ENCODE data around the gene ENTPD7.

ENTPD7 gene

DNA sequence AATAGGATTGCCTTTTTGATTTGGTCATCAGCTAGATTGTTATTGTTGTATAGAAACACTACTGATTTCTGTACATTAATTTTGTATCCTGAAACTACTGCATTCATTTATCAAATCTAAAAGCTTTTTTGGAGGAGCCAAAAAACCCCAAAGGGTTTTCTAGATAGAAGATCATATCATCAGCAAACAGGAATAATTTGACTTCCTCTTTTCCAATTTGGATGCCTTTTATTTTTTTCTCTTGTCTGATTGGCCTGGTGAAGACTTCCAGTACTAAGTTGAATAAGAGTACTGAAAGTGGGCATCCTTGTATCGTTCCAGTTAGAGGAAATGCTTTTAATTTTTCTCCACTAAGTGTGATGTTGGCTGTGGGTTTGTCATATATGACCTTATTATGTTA, 10.6 kb upstream of the ENTPD7 start:
- DNase-seq (ENCODE audit: low spot score): no peak

DNA sequence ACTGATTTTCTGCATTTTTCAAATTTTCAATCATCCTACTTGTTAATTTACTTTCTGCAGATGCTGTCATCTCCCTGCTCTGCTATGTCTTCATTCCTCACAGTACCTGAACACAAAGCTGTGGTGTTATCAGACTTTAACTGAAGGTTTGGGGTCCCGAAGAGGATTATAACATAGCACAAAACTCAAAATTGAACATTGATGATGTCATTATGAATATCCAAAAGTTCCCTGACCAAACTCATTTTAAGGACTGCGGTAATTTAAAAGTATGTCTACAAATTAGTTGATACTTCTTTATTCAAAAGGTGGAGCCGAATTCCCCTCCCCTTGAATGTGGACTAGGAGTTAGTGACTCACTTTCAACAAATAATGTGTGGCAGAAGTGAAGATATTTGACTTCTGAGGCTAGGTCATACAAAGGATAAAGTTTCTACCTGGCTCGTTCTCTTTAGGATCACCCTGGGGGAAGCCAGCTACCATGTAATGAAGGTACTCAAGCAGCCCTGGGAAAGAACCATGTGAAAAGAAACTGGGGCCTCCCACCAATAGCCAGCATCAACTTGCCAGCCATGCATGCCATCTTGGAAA, 6.4 kb upstream of the ENTPD7 start:
- no peak for DNase-seq (ENCODE audit: low spot score)

GRCh38 chr10:99654390-99655175, 4.7 kb upstream of the ENTPD7 start:
- no peak for DNase-seq (ENCODE audit: low spot score)

DNA sequence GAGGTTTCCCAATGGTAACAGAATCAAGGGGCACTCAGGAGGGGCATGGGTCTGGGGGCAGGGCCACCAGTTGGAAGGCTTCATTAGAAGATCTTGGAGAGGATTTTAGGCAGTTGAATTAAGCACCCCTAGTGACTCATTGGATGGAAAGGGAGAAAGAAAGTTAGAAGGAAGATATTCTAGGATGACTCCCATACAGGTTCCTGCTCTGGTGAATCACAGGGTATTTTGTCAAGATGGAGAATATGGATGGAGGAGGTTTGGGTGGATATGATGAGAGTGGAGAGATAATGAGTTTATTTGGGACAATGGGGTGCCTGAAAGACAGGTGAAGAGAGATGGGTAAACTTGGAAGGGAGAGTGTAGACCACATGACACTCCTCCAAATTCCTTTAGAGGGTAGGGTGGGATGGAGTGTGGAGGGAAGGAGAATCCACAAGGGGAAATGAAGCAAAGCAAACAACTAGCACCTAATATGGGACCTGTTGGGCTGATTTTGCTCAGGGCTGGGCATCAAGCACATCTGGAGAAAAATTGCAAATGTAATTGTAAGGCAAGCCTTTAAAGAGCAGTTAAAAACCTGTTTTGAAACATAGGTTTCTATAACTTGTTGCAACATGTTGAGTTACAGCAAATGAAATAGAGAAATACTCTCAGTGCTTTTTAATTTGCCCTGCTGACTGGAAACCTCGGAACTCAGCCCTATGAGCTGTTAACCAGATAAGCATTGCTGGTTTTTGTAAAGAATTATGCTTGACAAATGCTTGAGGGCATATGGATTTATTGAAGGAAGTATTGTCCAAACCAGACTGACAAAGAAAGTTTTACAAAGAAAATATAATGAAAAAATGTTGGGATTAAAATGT, 2.9 kb upstream of the ENTPD7 start:
- no peak for DNase-seq (ENCODE audit: low spot score)

- no peak for DNase-seq (ENCODE audit: low spot score)
Measured at GRCh38 chr10:99658622-99659030, 683 bp upstream of the ENTPD7 start.

DNA sequence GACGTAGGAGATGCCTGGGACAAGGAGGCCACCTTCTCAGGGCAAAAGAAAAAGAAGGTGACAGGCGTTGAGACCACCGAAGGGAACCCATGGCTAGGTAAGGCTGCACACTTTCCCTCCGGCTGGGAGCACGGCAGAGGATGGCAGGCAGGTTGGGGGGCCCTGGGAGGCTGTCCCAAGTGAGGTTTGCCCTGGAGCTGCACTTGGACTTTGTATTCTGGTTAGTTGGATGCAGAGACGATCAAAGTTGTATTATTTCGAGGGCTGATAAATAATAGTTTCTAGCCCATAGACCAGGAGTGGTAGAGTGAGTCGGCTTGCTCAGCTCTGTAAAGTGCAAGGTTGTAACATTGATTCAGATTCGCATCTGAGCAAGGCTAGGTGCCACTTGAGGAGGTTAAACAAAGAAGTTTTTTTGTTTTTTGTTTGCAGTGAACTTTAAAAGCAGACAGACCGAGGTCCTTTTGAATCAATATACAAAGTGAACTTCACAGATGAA, 608 bp downstream of the ENTPD7 start:
- DNase-seq (ENCODE audit: low spot score): no peak

GRCh38 chr10:99660662-99661376, 1.5 kb downstream of the ENTPD7 start:
- DNase-seq (ENCODE audit: low spot score): no peak

DNA sequence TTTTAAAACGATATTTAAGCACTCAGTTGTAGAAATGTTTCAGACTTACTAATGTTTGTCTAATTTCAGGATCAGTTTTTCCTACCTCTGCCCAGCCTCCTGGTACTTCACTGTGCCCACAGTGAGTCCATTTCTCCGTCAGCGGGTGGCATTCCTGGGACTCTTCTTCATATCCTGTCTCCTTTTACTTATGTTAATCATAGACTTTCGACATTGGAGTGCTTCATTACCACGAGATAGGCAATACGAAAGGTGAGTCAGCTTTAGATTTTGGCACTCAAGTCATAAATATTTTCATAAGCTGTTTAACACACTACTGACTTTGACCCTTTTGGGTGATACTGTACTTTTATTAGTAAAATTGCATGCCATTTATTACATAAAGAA, 2.1 kb downstream of the ENTPD7 start:
- no peak for DNase-seq (ENCODE audit: low spot score)

DNA sequence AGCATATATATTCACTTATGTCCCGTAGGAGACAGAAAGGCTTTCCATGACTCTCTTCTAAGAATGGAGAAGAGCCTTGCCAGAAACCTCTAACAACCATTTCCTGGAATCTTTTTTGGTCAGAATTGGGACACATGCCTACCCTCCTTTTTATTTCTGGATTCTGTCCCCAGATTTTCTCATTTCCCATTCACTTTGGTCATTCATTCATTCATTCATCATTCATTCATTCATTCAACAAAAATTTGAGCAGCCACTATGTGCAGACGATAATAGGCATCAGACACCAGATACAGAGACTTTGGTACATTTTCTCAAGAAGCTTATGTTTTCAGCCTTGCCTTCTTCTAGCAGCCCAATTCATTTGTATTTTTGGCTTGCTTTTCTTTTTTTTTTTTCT, 6.0 kb downstream of the ENTPD7 start:
- no peak for DNase-seq (ENCODE audit: low spot score)

GRCh38 chr10:99667108-99667751, 7.9 kb downstream of the ENTPD7 start:
- no peak for DNase-seq (ENCODE audit: low spot score)

- DNase-seq (ENCODE audit: low spot score): no peak
Measured at GRCh38 chr10:99671386-99671785, 12.1 kb downstream of the ENTPD7 start.

DNA sequence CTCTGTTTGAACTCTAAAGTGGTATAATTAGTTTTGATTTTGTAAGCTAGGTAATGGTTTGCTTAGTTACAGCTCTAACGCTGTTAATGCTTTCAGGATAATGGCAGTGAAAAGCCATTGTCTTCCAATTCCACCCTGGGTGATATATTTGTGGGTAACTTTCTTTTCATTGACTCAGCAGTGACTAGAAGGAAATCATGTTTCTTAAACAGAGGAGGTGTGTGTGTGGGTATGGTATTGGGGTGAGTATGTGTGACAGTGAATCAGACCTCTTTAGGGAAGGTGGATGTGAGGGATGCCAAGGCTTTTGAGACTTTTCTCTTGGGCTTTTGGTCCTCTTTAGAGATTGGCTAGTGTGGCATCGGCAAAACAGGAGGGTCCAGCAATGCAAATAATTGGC, 13.6 kb downstream of the ENTPD7 start:
- DNase-seq (ENCODE audit: low spot score): no peak

DNA sequence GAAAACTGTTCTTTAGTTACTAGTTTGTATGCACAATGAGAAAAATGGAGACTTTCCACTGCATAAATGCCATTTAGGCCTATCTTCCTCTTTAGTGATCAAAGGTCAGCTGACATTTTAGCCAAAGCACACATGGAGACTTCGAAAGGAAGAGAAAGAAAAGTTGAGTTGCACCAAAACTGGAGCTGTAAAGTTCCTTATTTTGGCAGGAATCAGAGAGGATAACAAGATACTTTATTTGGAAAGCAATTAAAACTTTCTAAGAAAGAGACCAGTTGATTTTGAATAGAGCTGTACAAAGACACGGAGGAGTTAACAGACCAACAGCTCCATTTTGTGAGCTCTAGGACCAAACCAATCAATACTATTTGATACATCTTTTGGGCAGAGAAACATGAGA, 14.2 kb downstream of the ENTPD7 start:
- no peak for DNase-seq (ENCODE audit: low spot score)

- no peak for DNase-seq (ENCODE audit: low spot score)
Measured at GRCh38 chr10:99674762-99675161, 15.5 kb downstream of the ENTPD7 start.

DNA sequence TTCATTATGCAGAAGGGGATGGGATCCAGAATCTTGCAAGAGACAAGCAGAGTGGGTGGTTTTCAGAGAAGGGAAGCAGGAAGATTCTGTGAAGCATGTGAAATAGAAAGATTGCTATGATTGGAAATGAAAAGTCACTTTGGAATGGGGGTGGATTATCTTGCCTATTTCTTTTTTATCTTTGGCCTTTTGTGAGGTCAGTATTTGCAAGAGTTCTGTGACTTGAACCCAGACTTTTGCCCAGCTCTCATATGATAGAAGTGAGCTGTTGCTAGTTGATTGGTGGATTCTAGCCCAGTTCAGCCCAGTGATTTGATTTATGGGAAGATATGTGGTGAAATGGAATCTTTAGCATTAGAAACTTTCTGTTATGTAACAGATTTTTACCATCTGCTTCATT, 17.1 kb downstream of the ENTPD7 start:
- DNase-seq (ENCODE audit: low spot score): no peak

- no peak for DNase-seq (ENCODE audit: low spot score)
Measured at GRCh38 chr10:99676895-99677294, 17.6 kb downstream of the ENTPD7 start.

- DNase-seq (ENCODE audit: low spot score): no peak
Measured at GRCh38 chr10:99678921-99679320, 19.6 kb downstream of the ENTPD7 start.

DNA sequence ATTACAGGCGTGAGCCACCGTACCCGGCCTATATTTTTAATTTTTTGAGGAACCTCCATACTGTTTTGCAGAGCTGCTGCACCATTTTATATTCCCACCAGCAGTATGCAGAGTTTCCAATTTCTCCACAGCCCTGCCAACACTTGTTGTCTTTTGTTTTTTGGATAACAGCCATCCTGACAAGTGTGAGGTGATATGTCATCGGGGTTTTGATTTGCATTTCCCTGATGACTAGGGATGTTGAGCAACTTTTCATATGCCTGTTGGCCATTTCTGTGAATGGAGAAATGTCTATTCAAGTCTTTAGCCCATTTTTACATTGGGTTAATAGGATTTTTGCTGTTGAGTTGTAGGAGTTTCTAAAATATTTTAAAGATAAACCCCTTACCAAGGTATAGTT, 22.2 kb downstream of the ENTPD7 start:
- DNase-seq (ENCODE audit: low spot score): no peak

- DNase-seq (ENCODE audit: low spot score): no peak
Measured at GRCh38 chr10:99682032-99682431, 22.7 kb downstream of the ENTPD7 start.

DNA sequence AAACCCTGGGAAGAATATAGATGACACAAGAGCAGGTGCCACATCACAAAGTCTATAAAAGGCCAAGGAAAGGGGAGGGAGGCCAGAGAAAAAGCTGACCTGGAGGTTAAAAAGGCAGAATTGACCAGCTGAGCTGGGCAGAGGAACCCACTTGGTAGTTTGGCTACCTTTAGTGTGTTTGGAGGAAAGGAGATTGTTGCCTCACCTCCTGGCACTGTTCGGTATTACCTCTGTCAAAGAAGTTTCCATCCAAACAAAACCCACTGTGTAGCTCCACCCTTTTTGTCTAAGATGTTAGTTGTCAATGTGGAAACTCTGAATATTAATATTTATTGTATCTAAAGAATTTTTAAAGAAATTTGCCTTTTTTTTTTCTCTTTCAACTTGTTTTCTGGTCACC, 23.4 kb downstream of the ENTPD7 start:
- peak; percentile 17 for DNase-seq (ENCODE audit: low spot score)

DNA sequence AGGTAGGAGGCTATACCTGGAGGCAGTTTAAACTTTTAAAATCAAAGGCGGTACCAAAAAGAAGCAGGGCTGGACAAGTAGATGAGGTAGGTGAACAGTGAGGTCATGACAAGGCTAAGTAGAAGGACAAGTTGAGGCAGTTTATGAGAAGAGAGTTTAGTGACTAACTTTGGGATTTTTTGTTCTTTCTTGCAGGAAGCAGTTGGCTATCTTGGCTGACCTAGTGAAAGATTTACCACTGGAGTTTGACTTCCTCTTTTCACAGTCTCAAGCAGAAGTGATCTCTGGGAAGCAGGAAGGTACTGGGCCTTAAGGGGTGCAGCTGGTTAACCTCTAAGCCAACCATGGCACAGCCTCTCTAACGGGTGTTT, 26.3 kb downstream of the ENTPD7 start:
- DNase-seq (ENCODE audit: low spot score): no peak

DNA sequence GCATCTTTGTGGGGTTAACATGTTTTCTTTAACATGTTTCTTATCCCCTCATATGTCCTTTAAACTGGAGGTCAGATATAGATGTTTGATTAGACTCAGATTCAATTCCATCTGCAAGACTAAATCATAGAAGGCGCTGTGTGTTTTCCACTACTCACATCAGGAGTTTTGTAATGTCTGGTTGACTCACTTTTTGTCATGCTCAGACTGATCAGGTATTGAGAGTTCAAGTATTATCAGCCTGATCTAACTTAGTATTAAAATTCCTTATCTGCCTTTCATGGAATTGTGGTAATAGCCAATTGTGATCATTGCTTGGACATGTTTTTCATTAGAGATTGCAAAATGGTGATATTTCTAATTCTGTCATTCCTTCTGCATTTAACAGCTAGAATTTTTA, 30.2 kb downstream of the ENTPD7 start:
- DNase-seq (ENCODE audit: low spot score): no peak

All from HuH-7 (cell line).